ENCODE data around the gene SENP1.

SENP1 gene

GRCh38 chr12:48015954-48016353 lies 89.9 kb downstream of the SENP1 start:
- no peaks in the 10 kb centered on the region for H4K20me1 ChIP-seq
- no peaks in the 10 kb centered on the region for H3K36me3 ChIP-seq
- TF ChIP-seq Cebpa-rat (IDR thresholded peaks at IDR 0.05), result no peak
- H3K4me2 ChIP-seq, result no peak overlapping the region
- H3K27ac ChIP-seq, result no peak overlapping the region
- H3K9ac ChIP-seq, result no peak overlapping the region
- no peaks in the 10 kb centered on the region for H3K9me3 ChIP-seq
- no peaks in the 10 kb centered on the region for H3K27me3 ChIP-seq
- no peaks in the 10 kb centered on the region for H3K4me1 ChIP-seq
- no peak overlapping the region for H3K4me3 ChIP-seq

- TF ChIP-seq Cebpa-rat (IDR thresholded peaks at IDR 0.05), result no peak
- Histone ChIP-seq H4K20me1 (no peaks in the 10 kb centered on the region), H3K27ac (no peak overlapping the region), H3K9me3 (no peaks in the 10 kb centered on the region), H3K27me3 (no peaks in the 10 kb centered on the region), H3K4me1 (0 out of 2 replicates have a peak, but pooled peaks cover 6% of the 10 kb centered on the region), H3K4me2 (no peak overlapping the region), H3K36me3 (no peaks in the 10 kb centered on the region), H3K4me3 (no peak overlapping the region), H3K9ac (no peak overlapping the region)
These were observed 90.8 kb downstream of the SENP1 start for GRCh38 chr12:48015129-48015528.

GRCh38 chr12:48013287-48013686 lies 92.6 kb downstream of the SENP1 start:
- Histone ChIP-seq H3K4me3 (no peak overlapping the region), H3K4me2 (no peak overlapping the region), H3K4me1 (0 out of 2 replicates have a peak, but pooled peaks cover 6% of the 10 kb centered on the region), H3K36me3 (no peaks in the 10 kb centered on the region), H4K20me1 (no peaks in the 10 kb centered on the region), H3K27ac (no peak overlapping the region), H3K9ac (no peak overlapping the region), H3K9me3 (no peaks in the 10 kb centered on the region), H3K27me3 (peaks cover 4% of the 10 kb centered on the region; the same call in 1 of the 2 replicates)
- no peak for TF ChIP-seq Cebpa-rat (IDR thresholded peaks at IDR 0.05)

- TF ChIP-seq Cebpa-rat (IDR thresholded peaks at IDR 0.05), result no peak
- Histone ChIP-seq H3K4me1 (0 out of 2 replicates have a peak, but pooled peaks cover 6% of the 10 kb centered on the region), H3K4me3 (no peak overlapping the region), H3K9me3 (no peaks in the 10 kb centered on the region), H3K9ac (no peak overlapping the region), H3K27me3 (peaks cover 6% of the 10 kb centered on the region; the same call in 1 of the 2 replicates), H3K4me2 (no peak overlapping the region), H3K36me3 (no peaks in the 10 kb centered on the region), H3K27ac (no peak overlapping the region), H4K20me1 (no peaks in the 10 kb centered on the region)
These were observed 93.8 kb downstream of the SENP1 start for GRCh38 chr12:48012070-48012469.

GRCh38 chr12:48010366-48010970 lies 95.4 kb downstream of the SENP1 start:
- Histone ChIP-seq H3K9ac (no peak overlapping the region), H3K36me3 (no peaks in the 10 kb centered on the region), H3K27ac (no peak overlapping the region), H3K9me3 (no peaks in the 10 kb centered on the region), H3K27me3 (peaks cover 18% of the 10 kb centered on the region), H4K20me1 (0 out of 2 replicates have a peak, but pooled peaks cover under 1% of the 10 kb centered on the region), H3K4me1 (0 out of 2 replicates have a peak, but pooled peaks cover 6% of the 10 kb centered on the region), H3K4me2 (no peak overlapping the region), H3K4me3 (no peak overlapping the region)
- no peak for TF ChIP-seq Cebpa-rat (IDR thresholded peaks at IDR 0.05)

- H3K4me1 ChIP-seq, result peaks cover 13% of the 10 kb centered on the region
- peaks cover 28% of the 10 kb centered on the region for H3K27me3 ChIP-seq
- H3K9ac ChIP-seq, result no peak overlapping the region
- no peaks in the 10 kb centered on the region for H3K36me3 ChIP-seq
- no peaks in the 10 kb centered on the region for H3K9me3 ChIP-seq
- H4K20me1 ChIP-seq, result peaks cover 10% of the 10 kb centered on the region; the same call in 1 of the 2 replicates
- no peak overlapping the region for H3K27ac ChIP-seq
- no peak overlapping the region for H3K4me2 ChIP-seq
- no peak overlapping the region for H3K4me3 ChIP-seq
- TF ChIP-seq Cebpa-rat (IDR thresholded peaks at IDR 0.05), result no peak
These were observed 96.4 kb downstream of the SENP1 start for GRCh38 chr12:48009471-48009870.

GRCh38 chr12:48008950-48009349 lies 96.9 kb downstream of the SENP1 start:
- Histone ChIP-seq H3K27ac (no peak overlapping the region), H3K4me1 (peaks cover 18% of the 10 kb centered on the region), H3K27me3 (peaks cover 33% of the 10 kb centered on the region), H3K9me3 (no peaks in the 10 kb centered on the region), H4K20me1 (peaks cover 15% of the 10 kb centered on the region), H3K9ac (no peak overlapping the region), H3K4me2 (no peak overlapping the region), H3K36me3 (no peaks in the 10 kb centered on the region), H3K4me3 (no peak overlapping the region)
- TF ChIP-seq Cebpa-rat (IDR thresholded peaks at IDR 0.05), result no peak

GRCh38 chr12:48008349-48008748 lies 97.5 kb downstream of the SENP1 start:
- Histone ChIP-seq H3K4me1 (peaks cover 24% of the 10 kb centered on the region), H3K4me2 (no peak overlapping the region), H3K27me3 (peaks cover 39% of the 10 kb centered on the region), H3K36me3 (no peaks in the 10 kb centered on the region), H3K9me3 (no peaks in the 10 kb centered on the region), H3K27ac (no peak overlapping the region), H3K4me3 (no peak overlapping the region), H4K20me1 (peaks cover 21% of the 10 kb centered on the region), H3K9ac (no peak overlapping the region)
- no peak for TF ChIP-seq Cebpa-rat (IDR thresholded peaks at IDR 0.05)

- H3K4me1 ChIP-seq, result peaks cover 29% of the 10 kb centered on the region
- peaks cover 33% of the 10 kb centered on the region for H4K20me1 ChIP-seq
- H3K27ac ChIP-seq, result no peak overlapping the region
- no peaks in the 10 kb centered on the region for H3K9me3 ChIP-seq
- H3K36me3 ChIP-seq, result no peaks in the 10 kb centered on the region
- no peak for TF ChIP-seq Cebpa-rat (IDR thresholded peaks at IDR 0.05)
- no peak overlapping the region for H3K4me2 ChIP-seq
- H3K4me3 ChIP-seq, result no peak overlapping the region
- H3K9ac ChIP-seq, result no peak overlapping the region
- peaks cover 51% of the 10 kb centered on the region for H3K27me3 ChIP-seq
These were observed 98.7 kb downstream of the SENP1 start for GRCh38 chr12:48007206-48007605.

- peaks cover 42% of the 10 kb centered on the region for H3K4me1 ChIP-seq
- peaks cover 66% of the 10 kb centered on the region for H3K27me3 ChIP-seq
- no peak overlapping the region for H3K27ac ChIP-seq
These were observed 100.2 kb downstream of the SENP1 start for GRCh38 chr12:48005750-48006021.

More at GRCh38 chr12:48005750-48006021, 100.2 kb downstream of the SENP1 start:
- Histone ChIP-seq H3K36me3 (no peaks in the 10 kb centered on the region), H3K9ac (no peak overlapping the region), H3K4me2 (no peak overlapping the region), H3K4me3 (no peak overlapping the region), H3K9me3 (no peaks in the 10 kb centered on the region), H4K20me1 (peaks cover 48% of the 10 kb centered on the region)
- TF ChIP-seq Cebpa-rat (IDR thresholded peaks at IDR 0.05), result no peak

All from BLaER1 (cell line).